Measurements from ENCODE around the gene EPHA8.

The EPHA8 gene

DNA sequence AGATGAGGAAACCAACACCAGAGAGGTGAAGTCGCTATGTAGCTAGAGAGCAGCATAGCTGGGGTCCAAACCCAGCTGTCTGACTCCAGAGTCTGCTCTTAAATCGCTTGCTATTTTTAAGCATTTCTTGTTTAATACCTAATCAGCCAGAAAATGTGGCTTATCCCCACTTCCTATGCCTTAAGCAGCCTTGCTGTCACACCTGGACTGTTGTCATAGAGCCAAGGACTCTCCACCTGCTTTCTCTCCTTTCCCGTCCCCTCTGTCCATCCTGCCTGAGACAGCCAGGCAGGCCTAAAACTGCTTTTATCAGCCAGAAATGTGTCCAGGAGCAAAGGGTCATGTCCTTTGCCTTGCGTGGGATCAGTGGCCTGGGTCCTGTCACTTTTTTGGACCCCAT, 28.3 kb upstream of the EPHA8 start:
- no peak overlapping the region for H3K4me3 ChIP-seq (ENCODE audit: low read depth, low read length)
- TF ChIP-seq CTCF (IDR thresholded peaks at IDR 0.05; ENCODE audit: low read depth, low read length, missing control alignments), result no peak
- no peak for DNase-seq (ENCODE audit: low read depth)

DNA sequence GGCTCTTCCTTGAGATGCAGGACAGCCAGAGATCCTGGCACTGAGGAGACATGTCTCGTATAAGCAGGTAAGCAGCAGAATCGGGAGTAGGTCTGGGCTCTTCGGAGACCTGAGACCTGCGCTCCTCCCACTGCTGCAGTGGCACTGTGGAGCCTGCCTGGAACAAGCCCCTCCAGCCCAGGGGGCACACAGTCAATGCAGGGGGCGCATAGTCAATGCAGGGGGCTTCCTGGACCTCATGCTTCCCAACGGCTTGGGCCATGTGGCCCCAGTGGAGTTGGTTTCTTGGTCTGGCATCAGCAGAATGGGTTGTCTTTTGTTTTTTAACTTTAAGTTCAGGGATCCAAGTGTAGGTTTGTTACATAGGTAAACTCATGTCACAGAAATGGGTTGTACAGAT, 27.9 kb upstream of the EPHA8 start:
- DNase-seq (ENCODE audit: low read depth), result no peak
- TF ChIP-seq CTCF (IDR thresholded peaks at IDR 0.05; ENCODE audit: low read depth, low read length, missing control alignments), result no peak
- no peak overlapping the region for H3K4me3 ChIP-seq (ENCODE audit: low read depth, low read length)

- DNase-seq (ENCODE audit: low read depth), result no peak
These were observed 26.8 kb upstream of the EPHA8 start for GRCh38 chr1:22536506-22536905.

GRCh38 chr1:22537441-22538139, 25.7 kb upstream of the EPHA8 start:
- no peak for DNase-seq (ENCODE audit: low read depth)
- no peak for TF ChIP-seq CTCF (IDR thresholded peaks at IDR 0.05; ENCODE audit: low read depth, low read length, missing control alignments)

More at GRCh38 chr1:22536506-22536905, 26.8 kb upstream of the EPHA8 start:
- TF ChIP-seq CTCF (IDR thresholded peaks at IDR 0.05; ENCODE audit: low read depth, low read length, missing control alignments), result no peak
- H3K4me3 ChIP-seq (ENCODE audit: low read depth, low read length), result no peak overlapping the region

DNA sequence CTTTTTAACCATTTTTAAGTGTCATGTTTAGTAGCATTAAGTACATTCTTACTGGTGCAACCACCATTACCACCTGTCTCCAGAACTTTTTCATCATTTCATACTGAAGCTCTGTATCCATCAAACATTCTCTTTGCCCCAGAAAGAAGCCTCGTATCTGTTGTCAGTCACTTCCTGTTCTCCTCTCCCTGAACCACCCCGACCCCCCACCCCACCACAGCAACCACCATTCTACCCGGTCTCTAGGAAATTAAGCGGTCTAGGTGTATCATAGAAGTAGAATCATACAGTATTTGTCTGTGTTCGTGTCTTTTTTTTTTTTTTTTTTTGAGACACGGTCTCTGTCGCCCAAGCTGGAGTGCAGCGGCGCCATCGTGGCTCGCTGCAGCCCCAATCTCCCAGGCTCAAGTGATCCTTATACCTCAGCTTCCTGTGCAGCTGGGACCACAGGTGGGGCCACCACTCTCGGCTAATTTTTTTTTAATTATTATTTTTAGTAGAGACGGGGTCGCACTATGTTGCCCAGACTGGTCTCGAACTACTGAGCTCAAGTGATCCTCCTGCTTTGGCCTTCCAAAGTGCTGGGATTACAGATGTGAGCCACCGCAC, 23.7 kb upstream of the EPHA8 start:
- no peak for TF ChIP-seq CTCF (IDR thresholded peaks at IDR 0.05; ENCODE audit: low read depth, low read length, missing control alignments)

More at GRCh38 chr1:22537441-22538139, 25.7 kb upstream of the EPHA8 start:
- H3K4me3 ChIP-seq (ENCODE audit: low read depth, low read length), result no peak overlapping the region

DNA sequence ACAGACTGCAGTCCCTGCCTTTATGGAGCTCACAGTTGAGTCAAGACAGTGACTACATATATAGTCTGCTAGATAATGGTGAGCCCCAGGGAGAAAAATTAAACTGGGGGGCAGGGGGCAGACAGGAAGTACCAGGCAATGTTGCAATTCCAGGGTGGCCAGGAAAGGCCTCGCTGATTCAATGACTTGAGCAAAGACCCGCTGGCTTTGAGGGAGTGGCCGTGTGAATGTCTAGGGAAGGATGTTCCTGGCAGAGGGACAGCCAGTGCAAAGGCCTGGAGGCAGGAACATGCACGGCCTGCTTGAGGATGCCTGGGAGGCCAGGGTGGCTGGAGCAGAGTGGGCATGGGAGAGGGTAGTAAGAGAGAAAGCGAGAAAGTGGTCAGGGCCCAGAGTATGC, 23.0 kb upstream of the EPHA8 start:
- DNase-seq (ENCODE audit: low read depth), result no peak
- no peak overlapping the region for H3K4me3 ChIP-seq (ENCODE audit: low read depth, low read length)
- TF ChIP-seq CTCF (IDR thresholded peaks at IDR 0.05; ENCODE audit: low read depth, low read length, missing control alignments), result no peak

More for the DNA sequence above, 23.7 kb upstream of the EPHA8 start:
- no peak for DNase-seq (ENCODE audit: low read depth)
- H3K4me3 ChIP-seq (ENCODE audit: low read depth, low read length), result no peak overlapping the region

DNA sequence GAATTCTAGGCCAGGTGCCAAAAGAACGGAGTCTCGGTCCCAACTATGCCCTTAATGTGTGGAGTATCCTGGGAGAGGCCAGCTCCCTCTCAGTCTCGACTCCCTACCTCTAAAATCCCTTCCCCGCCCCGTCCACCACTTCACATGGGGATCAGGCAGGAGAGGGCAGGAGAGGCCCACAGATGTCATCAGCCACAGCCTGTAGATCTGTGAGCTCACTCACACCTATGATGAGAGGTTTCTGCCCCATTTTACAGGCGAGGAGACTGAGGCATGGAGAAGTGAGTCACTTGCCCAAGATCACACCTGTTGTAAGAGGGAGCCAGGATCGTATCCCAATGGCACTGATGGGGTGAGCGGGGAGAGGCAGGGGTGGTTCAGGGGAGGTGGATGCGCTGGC, 20.4 kb upstream of the EPHA8 start:
- no peak for DNase-seq (ENCODE audit: low read depth)
- no peak for TF ChIP-seq CTCF (IDR thresholded peaks at IDR 0.05; ENCODE audit: low read depth, low read length, missing control alignments)
- H3K4me3 ChIP-seq (ENCODE audit: low read depth, low read length), result no peak overlapping the region
